GM19099 (cell line): ENCODE data around the gene TBC1D1.

ENCODE experiments used
- POLR2A ChIP-seq: IDR thresholded peaks from 3 replicates; pipeline ENCODE4 v1.6.1; 2011; ENCODE audit warnings: low read depth; ENCODE audit not compliant: insufficient read length; ENCODE audit errors: extremely low read depth

The TBC1D1 gene

GRCh38 chr4:38176165-38176564 is 285.3 kb downstream of the TBC1D1 start:
- TF ChIP-seq POLR2A = no peak

- TF ChIP-seq POLR2A = no peak
Observed at GRCh38 chr4:38177035-38177546, 286.2 kb downstream of the TBC1D1 start.

- no peak for TF ChIP-seq POLR2A
Observed at GRCh38 chr4:38177641-38178391, 286.9 kb downstream of the TBC1D1 start.

GRCh38 chr4:38178392-38178995 is 287.6 kb downstream of the TBC1D1 start:
- no peak for TF ChIP-seq POLR2A

- TF ChIP-seq POLR2A = no peak
Observed at GRCh38 chr4:38179690-38180377, 288.9 kb downstream of the TBC1D1 start.

- no peak for TF ChIP-seq POLR2A
Observed at GRCh38 chr4:38180456-38180855, 289.6 kb downstream of the TBC1D1 start.

- TF ChIP-seq POLR2A = no peak
Observed at GRCh38 chr4:38181286-38181685, 290.4 kb downstream of the TBC1D1 start.

- TF ChIP-seq POLR2A = no peak
Observed at GRCh38 chr4:38182334-38182998, 291.6 kb downstream of the TBC1D1 start.

GRCh38 chr4:38184404-38184803 is 293.5 kb downstream of the TBC1D1 start:
- no peak for TF ChIP-seq POLR2A

GRCh38 chr4:38185406-38186144 is 294.7 kb downstream of the TBC1D1 start:
- no peak for TF ChIP-seq POLR2A

- TF ChIP-seq POLR2A = no peak
Observed at GRCh38 chr4:38188136-38188535, 297.3 kb downstream of the TBC1D1 start.

- TF ChIP-seq POLR2A = no peak
Observed at GRCh38 chr4:38188631-38189101, 297.8 kb downstream of the TBC1D1 start.
